ENCODE measurements around the gene NHERF2. TPM values are rescaled to one million over a fixed set of nuclear protein-coding genes. Genes with fewer than 3 reads are reported as not detected.

The NHERF2 gene
- total and polyA plus RNA-seq, 2 experiments from 2014 or later = 12.0 to 16.5 TPM

- Histone ChIP-seq H4K20me1 (replicated peaks; ENCODE audit: insufficient read depth) (no peaks in the 10 kb centered on the region; the same call in 1 of the 2 replicates), H3K79me2 (replicated peaks; ENCODE audit: insufficient read depth) (no peaks in the 10 kb centered on the region), H3K27me3 (ENCODE audit: insufficient read depth) (no peaks in the 10 kb centered on the region), H3K4me3 (no peak overlapping the region), H3F3A (replicated peaks; ENCODE audit: low read depth) (no peaks in the 10 kb centered on the region), H3K4me2 (no peak overlapping the region), H2AFZ (no peak overlapping the region), H3K27ac (ENCODE audit: low read depth) (no peak overlapping the region), H3K4me1 (ENCODE audit: insufficient read depth) (no peaks in the 10 kb centered on the region), H3K9me2 (ENCODE audit: insufficient read depth) (no peaks in the 10 kb centered on the region), H3K36me3 (ENCODE audit: insufficient read depth) (no peaks in the 10 kb centered on the region)
- Mint-ChIP-seq H3K27me3 (ENCODE audit: insufficient read depth, low read depth, poor library complexity) (peaks cover 12% of the 10 kb centered on the region), H3K9me3 (no peaks in the 10 kb centered on the region), H3K4me1 (no peaks in the 10 kb centered on the region), H3K4me3 (no peak overlapping the region), H3K36me3 (ENCODE audit: low read depth) (peaks cover 12% of the 10 kb centered on the region; the same call in 2 of the 3 replicates), H3K27ac (no peak overlapping the region)
- DNase-seq (ENCODE audit: low spot score) (no peak), ATAC-seq (no peak)
- no peak for TF ChIP-seq REST (IDR thresholded peaks at IDR 0.05; ENCODE audit: unreplicated experiment)
These were observed 33.6 kb downstream of the NHERF2 start for GRCh38 chr16:2060346-2060745.

GRCh38 chr16:2061023-2061422 is 34.3 kb downstream of the NHERF2 start:
- ATAC-seq = no peak
- H3K27ac Mint-ChIP-seq = no peak overlapping the region

More at GRCh38 chr16:2061023-2061422, 34.3 kb downstream of the NHERF2 start:
- H3K4me1 Mint-ChIP-seq = no peaks in the 10 kb centered on the region
- H3K9me2 ChIP-seq (ENCODE audit: insufficient read depth) = no peaks in the 10 kb centered on the region
- H3K27me3 ChIP-seq (ENCODE audit: insufficient read depth) = no peaks in the 10 kb centered on the region
- H3K4me3 ChIP-seq = no peak overlapping the region
- no peak overlapping the region for H3K27ac ChIP-seq (ENCODE audit: low read depth)
- DNase-seq (ENCODE audit: low spot score) = no peak
- H2AFZ ChIP-seq = no peak overlapping the region
- peaks cover 14% of the 10 kb centered on the region for H3K36me3 Mint-ChIP-seq (ENCODE audit: low read depth)
- no peak overlapping the region for H3K4me3 Mint-ChIP-seq
- H3K4me2 ChIP-seq = no peak overlapping the region
- H3F3A ChIP-seq (replicated peaks; ENCODE audit: low read depth) = no peaks in the 10 kb centered on the region
- no peaks in the 10 kb centered on the region for H3K4me1 ChIP-seq (ENCODE audit: insufficient read depth)
- no peaks in the 10 kb centered on the region for H3K79me2 ChIP-seq (replicated peaks; ENCODE audit: insufficient read depth)
- no peak for TF ChIP-seq CREB1 (CRISPR knock-in tag; IDR thresholded peaks at IDR 0.05; ENCODE audit: low read depth)
- TF ChIP-seq ZNF114 (CRISPR knock-in tag; IDR thresholded peaks at IDR 0.05) = no peak
- no peak for TF ChIP-seq ZNF331 (CRISPR knock-in tag; IDR thresholded peaks at IDR 0.05; ENCODE audit: low read depth)
- TF ChIP-seq NANOG (IDR thresholded peaks at IDR 0.05; ENCODE audit: borderline replicate concordance) = no peak
- TF ChIP-seq CTCF (conservative IDR thresholded peaks at IDR 0.05; ENCODE audit: low read depth in 2 of 2) = no peak
- TF ChIP-seq REST (IDR thresholded peaks at IDR 0.05; ENCODE audit: unreplicated experiment) = no peak
- no peak for TF ChIP-seq ETS1 (IDR thresholded peaks at IDR 0.05)
- no peak for TF ChIP-seq JUNB (IDR thresholded peaks at IDR 0.05; ENCODE audit: unreplicated experiment)
- H3K9me3 Mint-ChIP-seq = no peaks in the 10 kb centered on the region
- H4K20me1 ChIP-seq (replicated peaks; ENCODE audit: insufficient read depth) = no peaks in the 10 kb centered on the region; the same call in 1 of the 2 replicates
- H3K27me3 Mint-ChIP-seq (ENCODE audit: insufficient read depth, low read depth, poor library complexity) = peaks cover 12% of the 10 kb centered on the region
- H3K36me3 ChIP-seq (ENCODE audit: insufficient read depth) = 0 out of 2 replicates have a peak, but pooled peaks cover under 1% of the 10 kb centered on the region
